GM21619 (cell line): ENCODE measurements around the gene SPATA4.
"Not testable (repeated sequence)": the region's sequence is repeated elsewhere in the genome, so short reads cannot be mapped to it uniquely, and the experiment has no call there.

Experiments
- ATAC-seq: cut with Tn5 transposase; IDR thresholded peaks from one replicate; pipeline ENCODE4 v1.9.1; 2021; ENCODE audit not compliant: unreplicated experiment

The SPATA4 gene

DNA sequence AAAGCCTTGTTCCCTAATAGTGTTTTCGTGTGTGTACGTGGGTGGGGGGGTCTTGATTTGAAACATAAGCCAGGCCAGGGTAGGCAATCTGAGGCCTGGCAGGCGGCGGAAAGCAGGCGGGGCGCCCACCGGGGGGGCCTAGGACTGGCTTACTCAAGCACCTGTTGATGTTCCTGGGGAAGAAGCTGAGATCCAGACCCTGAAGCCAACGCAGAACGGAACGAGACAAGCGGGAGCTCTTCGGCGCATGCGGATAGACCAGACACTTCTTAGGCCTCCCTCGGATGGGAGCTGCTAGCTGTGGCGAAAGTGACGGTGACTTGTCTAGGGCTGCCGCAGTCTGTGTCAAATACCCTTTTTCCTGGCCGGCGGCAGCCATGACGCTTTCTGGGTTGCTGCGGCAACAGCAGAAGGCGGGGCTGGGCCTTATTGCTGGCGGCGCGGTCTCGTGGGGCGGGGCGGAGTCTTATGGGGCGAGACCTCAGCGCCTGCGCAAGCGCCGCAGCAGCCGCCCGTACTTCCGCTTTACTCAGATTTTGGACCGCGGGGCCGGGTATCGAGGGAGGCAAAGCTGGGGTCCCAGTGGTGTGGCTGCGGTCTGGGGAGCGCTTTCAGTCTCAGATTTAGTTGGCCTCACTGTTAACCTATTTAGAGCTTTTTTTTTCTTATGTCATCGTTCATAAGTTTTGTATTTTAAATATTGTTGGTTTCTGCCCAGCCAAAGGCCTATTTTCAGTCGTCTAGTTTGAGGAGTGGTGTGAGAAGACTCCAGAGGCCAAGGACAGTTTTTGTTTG lies at the start of gene SPATA4:
Gene SPATA4 (minus strand): TSS at position 402 of the 795 bp plus-strand sequence. CDS start 23 bp downstream, at position 379.
- peak; percentile 97 for ATAC-seq

DNA sequence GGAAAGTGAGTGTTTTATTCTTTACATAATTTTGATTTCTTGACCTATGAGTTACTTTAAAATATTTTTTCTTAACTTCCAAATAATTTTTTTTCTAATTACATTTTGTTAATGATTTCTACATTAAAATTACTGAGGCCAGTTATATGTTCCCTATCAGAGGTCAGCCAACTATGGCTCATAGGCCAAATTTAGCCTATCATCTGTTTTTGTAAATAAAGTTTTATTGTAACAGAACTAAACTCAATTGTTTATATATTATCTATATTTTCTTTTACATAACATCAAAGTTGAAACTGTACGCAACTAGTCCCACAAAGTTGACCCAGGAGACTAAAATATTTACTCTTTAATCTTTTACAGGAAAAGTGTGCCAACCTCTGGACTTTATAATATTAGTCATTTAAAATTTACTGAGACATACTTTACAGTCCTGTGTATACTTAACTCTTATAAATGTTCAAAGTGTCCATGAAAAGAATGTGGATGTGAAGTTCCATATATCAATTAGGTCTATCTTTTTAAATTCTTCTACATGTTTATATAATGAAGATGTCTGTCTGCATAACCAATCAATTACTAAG lies 47.5 kb upstream of the SPATA4 start:
- no peak for ATAC-seq

DNA sequence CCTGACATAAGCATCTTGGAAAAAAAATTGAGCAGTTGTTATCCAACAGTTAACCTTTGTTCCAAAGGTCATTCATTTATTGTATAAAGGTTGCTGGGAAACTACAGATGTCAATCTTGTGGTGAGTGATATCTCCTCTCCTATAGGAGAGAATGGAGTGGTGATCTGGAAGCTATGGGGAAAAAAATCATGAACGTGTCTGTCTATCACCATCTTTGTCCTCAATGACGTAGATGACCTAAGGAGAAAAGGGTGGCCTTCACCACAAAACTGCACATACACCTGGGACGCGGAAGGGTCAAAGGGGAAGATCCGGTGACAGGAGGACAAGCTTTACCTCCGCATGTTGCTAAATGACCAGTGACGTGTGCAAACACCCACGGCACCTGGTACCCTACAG lies 46.3 kb upstream of the SPATA4 start:
- no peak for ATAC-seq

DNA sequence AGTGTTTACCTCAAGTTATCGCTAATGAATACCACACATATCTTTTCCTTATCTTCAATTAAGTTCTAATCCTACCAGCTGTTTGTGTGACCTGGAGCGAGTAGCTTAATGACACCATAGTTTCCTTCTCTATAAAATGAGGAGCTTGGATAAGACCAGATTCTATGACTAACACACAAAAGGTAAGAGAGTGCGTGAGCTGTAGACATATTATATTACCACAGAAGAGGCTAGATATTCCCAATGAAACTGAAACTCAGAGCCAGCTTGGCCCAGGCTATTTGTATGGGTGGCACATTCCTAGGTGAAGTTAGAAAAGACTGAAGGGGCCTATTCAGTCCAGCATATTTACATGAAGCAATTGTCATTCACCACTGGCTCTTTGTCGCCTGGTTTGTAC lies 43.4 kb upstream of the SPATA4 start:
- ATAC-seq: no peak

DNA sequence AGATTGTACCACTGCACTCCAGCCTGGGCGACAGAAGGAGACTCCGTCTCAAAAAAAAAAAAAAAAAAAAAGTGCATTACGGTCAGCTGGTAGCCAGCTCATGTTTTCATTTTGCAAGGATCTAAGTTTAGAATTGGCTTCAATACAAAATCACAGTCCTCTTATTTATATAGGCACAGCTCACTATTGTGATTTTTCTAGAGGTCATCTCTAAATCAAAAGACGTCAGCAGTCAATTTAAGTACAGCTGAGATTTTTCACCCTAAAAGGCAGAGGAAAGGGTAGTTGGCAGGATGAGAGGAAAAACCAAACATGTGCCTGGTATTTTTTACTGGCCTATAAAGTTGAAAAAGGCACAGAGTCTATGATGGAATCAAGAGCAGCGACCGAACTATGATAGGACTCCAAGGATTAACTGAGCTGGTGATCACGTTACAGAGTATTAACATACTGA lies 42.8 kb upstream of the SPATA4 start:
- ATAC-seq: no peak

DNA sequence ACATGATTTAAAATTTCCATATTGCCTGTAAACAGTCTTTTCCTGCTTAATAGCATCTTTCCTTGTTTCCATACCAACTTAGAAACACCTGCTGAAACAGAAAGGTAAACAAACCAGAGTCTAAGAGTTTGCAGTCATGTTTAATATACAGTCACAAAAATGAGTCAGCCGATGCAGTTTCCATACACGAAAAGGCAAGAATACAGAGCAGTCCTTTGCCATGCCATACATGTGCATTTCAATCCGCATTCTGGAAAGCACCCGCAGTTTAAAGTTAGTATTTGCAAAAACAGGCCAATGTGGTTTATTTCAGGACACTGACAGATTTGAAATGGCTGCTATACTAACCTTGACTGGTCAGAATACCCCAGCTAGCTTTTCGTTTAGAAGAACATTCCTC lies 41.6 kb upstream of the SPATA4 start:
- ATAC-seq: no peak

DNA sequence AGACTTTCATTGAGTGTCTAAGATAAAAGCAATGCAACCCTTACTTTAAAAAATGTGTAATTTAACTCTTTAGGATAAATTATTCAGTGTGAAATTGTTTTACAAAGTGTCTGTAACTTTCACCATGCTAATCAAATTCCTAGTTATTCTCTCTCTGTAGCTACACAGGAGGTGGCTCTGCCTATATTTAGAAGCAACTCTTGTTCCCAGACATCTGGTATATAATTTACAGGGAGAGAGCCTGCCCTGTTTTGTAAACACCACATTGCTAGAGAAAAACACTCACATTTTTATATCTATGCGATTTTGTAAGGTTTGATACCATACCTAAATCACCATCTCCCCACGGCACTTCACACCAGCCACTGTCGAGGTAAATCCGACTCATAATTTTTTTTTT lies 35.5 kb upstream of the SPATA4 start:
- ATAC-seq: no peak

DNA sequence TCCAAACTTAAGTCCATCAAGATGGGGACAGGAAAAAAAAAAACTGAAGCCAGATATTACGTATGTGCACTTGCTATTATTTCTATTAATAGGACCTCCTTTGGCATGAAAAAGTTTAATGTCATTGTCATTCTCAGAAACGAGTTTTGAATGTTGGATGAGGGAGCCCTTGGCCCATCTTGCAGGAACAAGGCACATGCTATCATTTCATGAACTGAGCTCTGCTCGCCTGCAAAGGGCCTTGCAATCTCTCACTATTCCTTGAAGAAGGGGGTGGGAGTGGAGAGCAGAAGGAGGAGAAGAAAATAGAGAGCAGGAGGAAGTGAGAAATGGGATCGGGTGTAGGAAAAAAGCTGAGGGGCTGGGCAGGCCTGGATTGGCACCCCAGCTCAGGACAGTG lies 34.3 kb upstream of the SPATA4 start:
- no peak for ATAC-seq

DNA sequence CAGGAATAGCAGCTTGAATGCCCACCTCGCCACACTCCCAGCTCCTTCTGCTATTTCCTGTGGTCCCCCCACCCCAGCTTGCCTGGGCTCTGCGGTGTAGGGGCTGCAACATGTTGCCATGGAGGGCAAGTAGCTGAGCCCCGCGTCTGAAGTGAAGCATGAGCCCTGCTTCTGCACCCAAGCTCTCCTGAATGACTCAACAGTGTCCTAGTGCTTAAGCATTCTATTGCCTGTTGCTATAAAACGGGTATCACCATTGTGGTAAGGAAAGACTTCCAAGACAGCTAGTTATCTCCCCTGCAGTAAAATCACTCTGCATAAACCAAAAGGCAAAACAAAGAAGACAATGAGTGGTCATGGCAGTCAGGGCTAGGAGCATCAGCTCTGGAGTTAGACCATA lies 31.4 kb upstream of the SPATA4 start:
- ATAC-seq: no peak

DNA sequence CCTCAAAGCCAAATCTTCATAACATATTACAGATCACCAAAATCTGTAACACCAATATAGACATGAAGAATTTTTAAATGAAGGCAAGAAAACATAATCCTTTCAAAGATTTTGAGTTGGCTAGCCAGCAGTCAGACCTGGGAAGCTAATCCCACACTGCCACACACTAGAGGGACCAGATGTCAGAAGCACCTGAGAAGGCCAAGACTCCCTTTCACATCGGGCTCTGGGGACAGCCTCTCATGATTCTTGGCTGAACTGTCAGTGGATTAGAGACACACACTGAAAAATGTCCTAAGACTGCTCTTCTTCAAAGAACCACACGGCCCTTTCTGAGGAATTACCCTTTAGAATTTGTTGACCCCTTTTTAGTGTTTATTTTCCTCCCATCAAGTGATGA lies 28.2 kb upstream of the SPATA4 start:
- ATAC-seq: no peak

DNA sequence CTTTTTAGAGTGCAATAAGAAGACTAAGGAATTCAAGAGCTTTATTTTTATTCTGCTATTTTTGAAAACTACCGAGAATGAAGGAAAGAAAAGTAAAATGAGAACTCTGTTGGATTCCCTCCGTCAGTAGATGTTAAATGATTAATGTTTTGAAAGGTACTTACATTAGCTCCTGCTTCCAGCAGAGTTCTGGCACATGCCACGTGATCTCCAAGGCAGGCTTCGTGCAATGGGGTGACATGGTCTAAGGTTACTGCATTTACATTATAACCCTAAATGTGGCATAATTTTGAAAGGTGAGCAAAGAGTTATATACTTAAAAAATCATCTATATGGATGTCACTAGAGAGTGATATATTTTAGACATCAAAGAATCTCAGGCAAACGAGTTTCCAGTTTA lies 26.8 kb upstream of the SPATA4 start:
- ATAC-seq: no peak

DNA sequence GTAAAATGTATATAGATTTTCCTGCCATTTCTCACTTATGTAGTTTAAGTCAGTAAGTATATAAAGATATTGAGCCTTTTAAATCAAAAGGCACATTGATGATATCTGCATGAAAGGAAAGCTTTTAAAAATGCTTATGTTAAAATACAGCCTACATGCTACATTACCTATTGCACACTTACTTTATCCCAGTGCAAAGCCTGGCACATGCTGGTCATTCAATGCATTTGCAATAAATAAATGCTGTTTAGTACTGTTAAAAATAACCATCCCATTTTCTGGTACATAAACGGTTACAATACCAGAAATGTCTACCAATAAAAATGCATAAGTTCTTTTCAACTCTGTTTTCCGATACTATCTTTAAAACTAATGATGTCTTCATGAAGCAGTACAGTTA lies 22.1 kb upstream of the SPATA4 start:
- no peak for ATAC-seq

DNA sequence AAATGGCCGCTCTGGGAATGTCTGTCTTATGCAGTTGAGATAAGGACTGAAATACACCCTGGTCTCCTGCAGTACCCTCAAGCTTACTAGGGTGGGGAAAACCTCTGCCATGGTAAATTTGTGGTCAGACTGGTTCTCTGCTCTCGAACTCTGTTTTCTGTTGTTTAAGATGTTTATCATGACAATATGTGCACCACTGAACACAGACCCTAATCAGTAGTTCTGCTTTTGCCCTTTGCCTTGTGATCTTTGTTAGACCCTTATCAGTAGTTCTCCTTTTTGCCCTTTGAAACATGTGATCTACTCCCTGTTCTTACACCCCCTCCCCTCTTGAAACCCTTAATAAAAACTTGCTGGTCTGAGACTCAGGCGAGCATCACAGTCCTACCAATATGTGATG lies 17.0 kb upstream of the SPATA4 start:
- not testable (repeated sequence) for ATAC-seq

DNA sequence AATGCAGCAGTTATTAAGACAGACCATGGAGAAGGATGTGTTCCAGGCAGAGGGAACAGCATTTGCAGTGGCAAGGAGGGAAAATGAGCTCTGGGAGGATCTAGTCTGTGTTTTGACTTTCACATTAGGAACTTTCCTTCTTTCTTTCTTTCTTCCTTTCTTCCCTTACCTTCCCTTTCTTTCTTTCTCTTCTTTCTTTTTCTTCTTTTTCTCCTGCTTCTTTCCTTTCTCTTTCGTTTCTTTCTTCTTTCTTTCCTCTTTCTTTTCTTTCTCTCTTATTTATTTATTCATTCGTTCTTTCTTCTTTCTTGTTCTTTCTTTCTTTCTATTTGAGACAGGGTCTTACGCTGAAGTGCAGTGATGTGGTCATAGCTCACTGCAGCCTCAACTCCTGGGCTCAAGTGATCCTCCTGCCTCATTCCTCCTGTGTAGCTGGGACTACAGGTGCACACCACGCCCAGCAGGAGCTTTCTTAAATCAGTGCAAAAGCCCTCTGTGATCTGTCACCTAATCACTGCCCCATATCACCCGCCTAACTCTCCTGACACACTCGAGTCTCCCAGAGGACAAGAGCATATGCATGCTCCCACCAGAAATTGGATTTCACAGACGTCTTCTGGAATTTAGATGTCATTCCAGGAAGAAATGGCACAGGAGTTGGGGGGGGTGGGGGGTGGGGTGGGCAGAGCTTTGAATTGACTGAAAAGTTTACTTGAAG lies 15.4 kb upstream of the SPATA4 start:
- ATAC-seq: no peak

DNA sequence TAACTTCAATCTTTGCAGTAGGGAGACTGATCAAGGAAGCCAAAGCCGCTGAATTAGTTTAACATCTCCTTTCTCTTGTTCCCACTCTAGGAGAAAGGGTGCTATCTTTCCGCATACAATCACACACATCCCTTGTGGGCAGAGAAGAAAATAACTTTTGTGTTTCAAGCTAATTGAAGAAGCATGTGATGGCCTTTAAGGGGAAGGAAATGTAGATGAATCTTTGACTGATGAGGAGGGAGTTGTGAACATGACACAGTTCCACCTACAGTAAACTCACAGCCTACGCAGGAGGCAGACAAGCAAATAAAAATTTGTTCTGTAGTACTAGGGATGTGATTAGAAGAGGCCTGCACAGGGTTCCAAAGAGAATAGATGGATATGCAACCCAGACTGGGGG lies 14.7 kb upstream of the SPATA4 start:
- ATAC-seq: no peak

DNA sequence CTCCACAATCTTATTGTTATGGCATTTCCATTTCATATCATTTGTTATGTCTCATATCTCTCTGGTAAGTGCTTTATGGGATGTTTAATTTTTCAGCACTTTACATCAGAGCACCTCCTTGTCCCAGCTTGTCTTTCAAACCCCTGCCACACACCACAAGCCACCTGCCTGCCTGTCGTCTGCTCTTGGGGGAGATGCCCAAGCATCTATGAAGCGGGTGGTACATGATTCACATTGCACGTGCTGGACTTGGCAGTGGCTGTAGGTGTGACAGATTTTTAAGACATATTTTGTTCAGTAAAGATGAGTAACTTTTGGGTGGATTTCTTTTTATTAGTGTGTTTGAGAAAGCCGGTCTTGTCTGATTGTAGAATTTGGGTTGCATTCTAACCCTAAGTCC lies 14.2 kb upstream of the SPATA4 start:
- ATAC-seq: no peak

DNA sequence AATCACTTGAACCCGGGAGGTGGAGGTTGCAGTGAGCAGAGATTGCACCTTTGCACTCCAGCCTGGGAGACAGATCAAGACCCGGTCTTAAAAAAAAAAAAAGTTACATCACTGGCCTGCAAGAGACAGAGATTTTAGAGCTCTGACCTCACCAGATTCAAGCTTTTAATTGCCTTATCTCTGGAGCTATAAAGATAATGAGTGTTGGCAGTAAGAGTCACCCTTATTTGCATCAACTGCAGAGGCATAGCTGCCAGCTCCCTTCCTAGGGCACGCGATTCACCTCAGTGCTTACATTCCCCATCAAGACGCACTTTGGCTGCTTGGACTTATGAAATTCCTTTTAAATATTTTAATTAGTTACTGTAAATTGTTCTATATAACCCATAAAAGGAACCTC lies 12.5 kb upstream of the SPATA4 start:
- no peak for ATAC-seq

DNA sequence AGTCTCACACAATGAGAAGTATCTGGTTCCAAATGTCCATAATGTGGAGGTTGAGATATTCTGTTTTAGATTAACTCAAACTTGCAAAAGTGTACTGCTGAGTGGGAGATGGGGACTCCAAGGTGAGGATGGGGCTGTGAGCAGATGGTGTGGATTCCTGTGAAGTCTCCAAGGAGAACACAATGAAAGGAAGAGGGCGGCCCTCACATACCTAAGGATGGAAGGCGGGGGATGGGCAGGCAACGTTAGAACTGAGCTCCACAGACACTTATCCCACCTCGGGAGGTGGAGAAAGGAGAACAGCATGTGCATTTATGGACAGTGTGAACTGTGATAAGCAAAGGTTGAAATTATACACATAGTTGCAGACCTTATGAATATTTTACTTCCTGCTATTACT lies 9.9 kb upstream of the SPATA4 start:
- no peak for ATAC-seq

DNA sequence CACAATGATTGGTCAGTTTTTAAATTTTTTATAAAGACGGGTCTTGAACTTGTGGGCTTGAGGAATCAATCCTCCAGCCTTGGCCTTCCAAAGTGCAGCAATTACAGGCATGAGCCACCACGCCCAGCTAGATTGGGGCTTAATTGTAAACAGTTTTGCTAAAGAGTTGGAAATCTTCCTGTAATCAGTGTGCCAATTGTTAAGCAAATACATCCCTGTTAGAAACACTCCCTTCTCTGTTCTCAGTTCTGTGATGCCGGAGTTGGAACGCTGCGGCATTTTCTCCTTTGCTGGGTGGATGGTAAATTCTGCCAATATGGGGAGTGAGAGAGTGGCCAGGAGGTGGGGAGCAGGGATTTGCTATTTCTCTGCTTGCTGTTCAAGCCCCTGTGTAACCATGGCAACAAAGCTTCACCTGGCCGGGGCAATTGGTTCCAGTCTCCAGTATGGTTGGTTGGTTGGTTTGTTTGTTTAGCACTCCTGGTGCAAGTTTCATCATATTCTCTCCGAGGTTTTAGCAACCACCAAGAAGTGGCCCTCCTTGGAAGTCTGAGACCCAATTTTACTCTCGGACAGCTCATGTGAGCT lies 3.0 kb upstream of the SPATA4 start:
- no peak for ATAC-seq

DNA sequence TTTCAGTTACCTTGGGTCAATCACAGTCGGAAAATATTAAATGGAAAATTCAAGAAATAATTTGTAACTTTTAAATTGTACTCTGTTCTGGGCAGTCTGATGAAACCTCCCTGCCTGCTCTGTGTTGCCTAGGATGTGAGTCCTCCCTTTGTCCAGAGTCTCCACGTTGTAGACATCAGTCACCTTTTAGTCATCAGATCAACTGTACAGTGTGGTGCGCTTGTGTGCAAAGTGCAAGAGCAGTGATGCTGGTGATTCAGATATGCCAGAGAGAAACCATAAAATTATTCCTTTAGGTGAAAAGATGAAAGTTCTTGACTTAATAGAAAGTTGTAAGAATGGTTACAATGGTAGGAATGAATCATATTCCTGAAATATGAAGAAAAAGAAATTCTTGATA lies 1.4 kb downstream of the SPATA4 start:
- ATAC-seq: no peak

DNA sequence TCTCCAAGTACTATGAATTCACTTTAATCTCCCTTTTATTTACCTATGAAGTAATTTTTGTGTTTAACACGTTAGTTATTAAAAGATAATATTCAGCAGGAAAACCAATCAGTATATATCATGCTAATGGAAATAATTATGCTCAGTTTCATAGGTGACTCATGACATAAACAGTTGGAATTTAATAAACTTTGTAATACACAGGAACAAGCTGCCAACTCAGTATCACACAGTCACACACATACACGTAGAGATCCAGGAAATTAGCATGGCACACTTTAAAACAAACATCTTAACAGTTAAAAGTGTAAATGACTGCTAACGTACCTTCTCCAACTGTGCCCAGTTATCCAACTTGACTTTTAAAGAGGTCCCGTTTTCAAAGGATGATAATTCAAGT lies 2.3 kb downstream of the SPATA4 start:
- no peak for ATAC-seq

DNA sequence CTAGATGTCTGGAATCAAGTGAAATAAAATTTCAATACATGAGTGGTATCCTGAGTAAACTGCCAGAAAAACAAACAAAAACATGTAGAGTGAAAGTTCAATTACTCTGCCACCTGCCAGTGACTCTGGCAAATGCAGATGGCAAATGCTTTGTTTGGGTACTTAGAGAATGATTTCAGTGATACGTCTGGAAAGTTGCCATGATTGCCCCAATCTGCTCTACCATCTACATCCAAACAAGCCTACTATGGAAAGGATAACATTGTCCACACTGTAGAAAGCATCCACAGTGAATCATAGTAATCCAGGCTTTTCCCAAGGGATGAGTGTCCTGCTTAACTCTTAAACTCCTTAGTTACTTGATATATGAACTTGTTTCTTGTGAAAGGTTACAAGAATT lies 3.4 kb downstream of the SPATA4 start:
- no peak for ATAC-seq
